ENCODE measurements around the gene PDE6B.
"Not testable (repeated sequence)": the region's sequence is repeated elsewhere in the genome, so short reads cannot be mapped to it uniquely, and the experiment has no call there.

Gene PDE6B

DNA sequence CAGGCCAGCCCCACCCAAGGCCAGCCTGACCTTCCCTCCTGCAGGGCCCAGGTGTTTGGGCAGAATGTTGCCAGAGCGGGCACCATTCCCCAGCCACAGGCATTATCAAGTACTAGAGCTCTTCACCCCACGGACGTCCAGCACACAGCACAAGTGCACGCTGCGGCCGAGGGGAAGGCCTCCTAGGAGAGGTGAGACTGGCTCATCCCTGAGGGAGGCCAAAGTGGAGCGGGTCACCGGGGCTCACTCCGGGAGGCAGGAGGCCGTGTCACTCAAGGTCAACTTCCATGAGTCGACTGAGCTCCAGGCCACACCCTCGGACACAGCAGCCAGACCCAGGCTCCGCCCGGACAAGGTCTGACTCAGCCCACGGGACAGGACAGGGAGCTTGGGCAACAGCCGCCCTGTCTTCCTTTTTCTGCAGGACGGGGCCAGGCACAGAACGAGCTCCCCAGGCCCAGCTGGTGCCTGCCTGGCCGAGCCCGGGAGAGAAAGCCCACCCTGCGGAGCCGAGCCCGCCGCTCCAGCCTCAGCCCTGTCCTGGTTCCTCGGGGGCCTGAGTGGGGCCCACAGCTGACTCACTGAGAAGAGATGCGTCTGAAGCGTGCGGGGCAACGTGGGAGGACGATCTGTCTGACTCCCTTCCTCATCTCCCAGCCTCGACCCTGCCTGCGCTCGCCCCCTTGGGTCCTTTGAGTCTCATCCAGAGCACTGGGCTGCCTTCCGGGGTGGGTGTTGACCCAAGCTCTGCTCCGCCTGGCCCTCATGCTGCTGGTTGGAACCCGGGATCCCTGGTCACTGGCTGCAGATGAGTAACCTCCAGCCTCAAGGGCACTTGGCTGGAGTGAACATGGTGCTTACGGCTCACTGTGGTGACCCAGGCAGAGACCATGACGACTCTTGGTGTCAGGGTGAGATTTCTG, 61.9 kb downstream of the PDE6B start:
- DNase-seq: peak in 1 of 2 donors; percentile 76

DNA sequence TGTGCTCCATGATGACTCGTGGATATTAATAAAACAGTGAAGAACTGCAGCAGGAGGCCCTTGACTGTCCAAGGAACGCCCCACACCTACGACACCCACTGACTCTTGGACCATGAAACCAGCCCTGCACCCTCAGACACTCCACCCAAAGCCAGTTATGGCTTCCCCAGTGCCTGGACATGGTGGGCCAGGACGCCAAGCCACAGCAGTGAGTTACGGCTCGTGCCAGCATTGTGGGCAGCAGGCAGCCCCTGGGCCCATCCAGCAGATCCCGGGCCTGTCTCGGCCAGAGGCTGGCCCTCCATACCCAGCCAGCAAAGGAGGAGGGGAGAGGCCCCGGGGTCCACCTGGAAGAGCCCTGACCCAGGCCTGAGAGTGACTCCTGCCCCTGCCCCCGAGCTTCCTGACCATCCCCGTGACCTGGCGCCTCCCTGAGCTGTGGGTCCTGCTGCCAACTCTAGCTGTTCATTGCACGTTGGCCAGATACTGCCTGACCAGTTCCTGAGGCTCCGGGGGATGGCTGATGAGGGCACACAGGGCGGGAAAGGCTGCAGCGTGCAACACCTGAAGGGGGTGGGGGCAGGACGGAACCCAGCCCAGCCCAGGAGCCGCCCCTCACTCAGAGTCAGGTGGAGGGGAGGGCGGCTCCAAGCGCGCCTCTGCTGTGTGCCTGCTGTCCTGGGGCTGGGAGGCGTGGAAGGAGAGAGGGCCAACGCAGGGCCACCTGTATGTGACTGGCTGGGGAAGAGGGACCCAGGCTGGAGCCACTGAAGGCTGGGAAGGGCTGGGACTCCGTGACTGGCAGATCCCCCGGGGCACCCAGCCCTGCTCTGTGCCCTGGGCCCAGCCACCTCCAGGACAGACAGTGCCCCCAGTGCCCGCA, 62.8 kb downstream of the PDE6B start:
- no peak for DNase-seq

DNA sequence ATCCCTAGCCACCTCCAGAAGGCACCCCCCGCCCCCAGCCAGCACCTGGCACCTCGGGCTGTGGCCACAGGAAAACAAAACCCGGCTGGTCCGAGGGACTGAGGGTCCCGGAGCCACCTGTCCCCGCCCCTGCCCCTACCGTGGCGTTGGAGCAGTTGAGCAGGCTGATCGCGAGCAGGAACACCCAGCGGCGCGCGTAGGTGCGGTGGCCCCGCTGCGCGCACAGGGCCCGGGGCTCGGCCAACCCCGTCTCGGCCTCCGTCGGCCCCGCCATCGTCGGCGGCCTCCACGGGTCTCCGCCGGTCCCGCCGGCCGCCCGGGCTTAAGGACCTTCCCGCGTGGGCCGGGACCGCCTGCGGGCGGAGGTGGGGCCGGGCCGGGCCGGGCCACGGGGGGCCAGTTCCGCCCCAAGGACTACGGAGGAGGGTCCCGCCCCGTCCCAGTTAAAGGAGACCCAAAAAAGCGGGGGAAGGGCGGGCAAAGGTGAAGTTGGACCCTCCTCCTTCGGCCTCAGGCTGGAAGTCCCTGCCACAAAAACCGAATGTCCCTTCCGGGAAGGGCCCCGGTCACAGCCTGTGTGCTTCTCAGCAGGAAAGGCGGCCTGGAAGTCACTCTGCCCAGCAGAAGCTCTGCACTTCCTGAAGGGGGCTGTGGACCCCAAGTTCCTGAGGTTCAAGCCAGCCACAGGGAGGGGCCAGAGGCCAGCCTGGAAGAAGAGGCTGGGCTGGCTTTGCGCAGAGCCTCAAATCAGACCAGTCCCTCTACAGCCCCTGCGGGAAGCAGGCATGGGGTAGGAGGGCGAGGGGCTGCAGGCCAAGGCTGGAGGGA, 63.7 kb downstream of the PDE6B start, which contains the start of gene SLC49A3:
TSS of gene SLC49A3 (minus strand) at position 298 of the 828 bp plus-strand sequence. CDS start at position 274, 24 bp downstream.
- DNase-seq: no peak

DNA sequence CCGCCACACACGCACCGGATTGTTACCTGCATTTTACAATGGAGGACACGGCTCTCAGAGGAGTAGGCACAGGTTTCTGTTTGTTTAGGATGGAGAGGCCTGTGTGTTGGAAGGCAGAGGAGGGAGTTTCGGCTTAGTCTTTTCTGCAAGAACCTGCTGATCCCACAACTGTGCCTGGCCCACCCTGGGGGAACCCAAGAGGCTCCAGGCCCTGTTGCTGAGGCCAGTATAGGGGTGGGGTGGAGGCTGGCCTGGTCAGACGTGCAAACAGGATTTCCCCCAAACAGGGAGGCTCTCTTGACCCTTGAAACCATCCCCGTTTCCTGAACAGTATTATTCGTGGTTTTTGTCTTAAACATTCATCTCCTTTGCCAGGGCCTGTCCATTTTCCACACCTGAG, 64.3 kb downstream of the PDE6B start:
- DNase-seq: no peak

DNA sequence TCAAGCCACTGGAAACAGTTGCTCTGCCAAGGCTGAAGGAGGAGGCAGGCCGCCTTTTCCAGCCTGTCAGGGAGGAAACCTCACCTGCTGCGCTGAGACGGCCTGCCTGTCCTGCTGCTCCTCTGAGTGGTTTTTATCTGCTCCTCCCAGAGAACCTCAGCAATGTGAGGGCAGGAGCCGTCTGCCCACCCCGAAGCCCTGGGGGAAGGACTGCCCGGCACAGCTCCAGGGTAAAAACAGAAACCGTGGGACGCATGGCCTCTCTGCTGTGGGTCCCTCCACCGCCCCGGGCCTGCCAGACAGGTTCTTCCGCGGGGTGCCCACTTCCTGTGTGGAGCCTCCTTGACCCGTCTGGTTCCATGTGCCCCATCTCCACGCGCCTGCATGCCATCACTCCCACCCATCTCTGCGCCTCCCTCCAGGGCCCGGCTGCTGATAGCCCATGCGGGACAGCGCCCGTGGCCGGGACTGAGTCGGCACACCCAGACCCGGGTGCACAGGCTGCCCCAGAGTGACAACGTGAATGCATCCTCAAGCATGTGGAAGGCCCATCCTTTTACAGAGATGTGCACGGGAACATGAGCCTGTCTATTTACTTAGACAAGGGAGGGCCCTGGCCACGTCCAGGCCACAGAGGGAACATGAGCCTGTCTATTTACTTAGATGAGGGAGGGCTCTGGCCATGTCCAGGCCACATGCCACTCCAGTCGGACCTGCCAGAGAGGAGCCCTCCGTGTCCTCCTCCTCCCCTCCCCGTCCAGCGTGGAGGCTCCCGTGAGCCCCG, 67.6 kb downstream of the PDE6B start:
- DNase-seq: no peak

DNA sequence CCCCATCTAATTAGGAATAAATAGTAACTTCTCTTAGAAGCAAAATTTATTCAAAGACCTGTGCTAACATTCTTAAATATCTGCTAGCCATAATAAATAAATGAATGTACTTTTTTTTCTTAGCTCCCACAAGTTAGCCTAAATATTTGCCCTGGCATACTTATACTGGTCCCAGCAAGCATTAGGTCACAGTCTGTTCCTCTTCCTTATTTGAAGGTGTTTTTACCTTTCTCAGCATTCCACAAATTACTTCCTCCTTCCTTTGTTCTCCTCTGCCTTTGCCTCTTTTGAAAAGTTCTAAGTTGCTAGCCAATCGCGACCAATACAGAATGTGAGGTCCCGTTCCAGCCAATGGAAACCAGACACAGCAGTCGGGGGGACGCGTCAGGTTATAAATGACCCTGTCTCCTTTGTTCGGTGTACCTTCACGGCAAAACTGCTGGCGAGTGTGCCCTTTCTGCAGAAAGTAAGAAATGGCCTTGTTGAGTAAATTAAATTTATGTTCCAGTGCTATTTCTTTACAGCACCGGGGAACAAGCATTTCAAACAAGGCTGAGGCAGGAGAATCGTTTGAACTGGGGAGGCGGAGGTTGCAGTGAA, 69.1 kb downstream of the PDE6B start:
- DNase-seq: not testable (repeated sequence)

DNA sequence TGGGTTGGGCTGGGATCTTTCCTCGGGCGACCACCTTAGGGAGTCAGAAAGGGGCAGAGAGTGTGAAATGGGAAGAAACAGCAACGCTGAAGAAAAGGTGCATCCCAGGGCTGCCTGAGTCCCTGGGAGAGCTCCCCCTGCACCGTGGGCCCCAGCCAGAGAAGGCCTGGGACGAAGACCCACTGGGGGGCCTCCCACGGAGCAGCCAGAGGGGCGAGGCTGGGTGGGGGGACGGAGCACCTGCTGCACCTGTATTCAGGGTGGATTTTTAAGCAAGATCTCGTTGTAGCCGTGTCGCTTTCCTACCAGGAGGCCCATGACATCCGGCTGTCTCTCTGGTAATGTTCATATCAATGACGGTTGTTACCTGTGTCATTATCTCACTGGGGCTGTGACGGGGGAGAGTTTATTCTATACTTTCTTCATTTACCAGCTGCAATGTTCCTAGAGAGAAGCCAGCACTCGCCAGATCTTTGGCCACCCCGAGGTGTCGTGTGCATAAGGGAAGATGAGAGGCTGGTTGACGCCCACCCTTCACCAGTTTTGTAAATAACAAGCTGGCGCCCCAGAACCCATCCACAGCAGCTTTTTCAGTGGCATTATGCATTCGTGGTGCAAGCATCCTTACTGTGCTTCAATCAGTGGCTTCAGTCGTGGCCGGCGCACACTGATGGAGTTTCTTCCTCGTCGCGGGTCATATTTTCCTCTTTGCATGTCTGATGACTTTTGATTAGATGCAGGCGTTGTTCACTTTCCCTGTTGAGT, 74.6 kb downstream of the PDE6B start:
- no peak for DNase-seq

DNA sequence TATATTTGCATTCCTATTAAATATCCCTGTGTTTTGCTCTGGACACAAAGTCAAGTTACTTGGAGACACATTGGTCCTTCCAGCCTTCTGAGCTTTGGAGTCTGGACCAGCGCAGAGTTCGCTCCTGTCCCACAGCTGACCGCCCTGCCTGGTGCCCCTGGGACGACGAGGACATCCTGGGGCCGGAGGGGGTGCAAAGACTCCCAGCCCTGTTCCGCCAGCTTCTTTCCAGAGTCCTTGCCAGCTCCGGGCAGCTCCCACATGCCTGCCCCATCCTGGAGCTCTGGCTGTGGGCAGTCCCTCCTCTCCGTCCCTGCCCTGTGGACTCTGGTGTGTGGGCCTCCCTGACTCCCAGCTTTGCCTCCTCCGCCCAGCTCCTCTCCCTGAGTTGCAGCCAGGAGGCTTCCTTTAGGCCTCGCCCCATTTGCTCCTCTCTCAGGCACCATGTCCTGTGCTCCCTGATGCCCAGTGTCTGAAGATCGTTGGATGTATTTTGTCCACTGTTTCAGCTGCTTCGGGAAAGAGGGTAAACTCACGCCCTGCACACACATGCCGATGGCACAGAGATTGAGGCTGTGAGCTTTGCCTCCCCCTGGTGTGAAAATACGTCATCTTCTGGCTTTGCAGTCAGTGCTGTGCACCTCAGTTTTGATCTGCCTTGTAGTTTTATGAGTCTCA, 75.4 kb downstream of the PDE6B start:
- no peak for DNase-seq

DNA sequence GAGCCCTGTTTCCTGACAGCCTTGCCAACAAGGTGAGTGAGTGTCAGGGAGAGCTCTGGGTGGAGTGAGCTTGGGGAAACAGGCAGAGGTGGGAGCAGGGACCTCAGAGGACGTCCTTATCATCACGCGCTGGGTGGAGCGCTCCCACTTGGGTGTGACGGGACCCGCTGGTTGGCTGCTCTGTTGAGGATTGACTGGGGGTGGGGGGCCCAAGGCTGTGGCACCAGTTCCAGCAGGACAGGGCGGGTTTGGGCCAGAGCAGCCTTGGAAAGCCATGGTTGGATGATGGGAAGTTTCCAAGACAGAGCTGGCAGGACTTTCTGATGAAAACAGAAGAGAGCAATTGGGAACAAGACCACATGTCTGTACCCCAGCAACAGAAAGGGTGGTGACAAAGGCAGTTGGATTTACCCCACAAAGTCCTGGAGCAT, 77.3 kb downstream of the PDE6B start:
- DNase-seq: no peak

DNA sequence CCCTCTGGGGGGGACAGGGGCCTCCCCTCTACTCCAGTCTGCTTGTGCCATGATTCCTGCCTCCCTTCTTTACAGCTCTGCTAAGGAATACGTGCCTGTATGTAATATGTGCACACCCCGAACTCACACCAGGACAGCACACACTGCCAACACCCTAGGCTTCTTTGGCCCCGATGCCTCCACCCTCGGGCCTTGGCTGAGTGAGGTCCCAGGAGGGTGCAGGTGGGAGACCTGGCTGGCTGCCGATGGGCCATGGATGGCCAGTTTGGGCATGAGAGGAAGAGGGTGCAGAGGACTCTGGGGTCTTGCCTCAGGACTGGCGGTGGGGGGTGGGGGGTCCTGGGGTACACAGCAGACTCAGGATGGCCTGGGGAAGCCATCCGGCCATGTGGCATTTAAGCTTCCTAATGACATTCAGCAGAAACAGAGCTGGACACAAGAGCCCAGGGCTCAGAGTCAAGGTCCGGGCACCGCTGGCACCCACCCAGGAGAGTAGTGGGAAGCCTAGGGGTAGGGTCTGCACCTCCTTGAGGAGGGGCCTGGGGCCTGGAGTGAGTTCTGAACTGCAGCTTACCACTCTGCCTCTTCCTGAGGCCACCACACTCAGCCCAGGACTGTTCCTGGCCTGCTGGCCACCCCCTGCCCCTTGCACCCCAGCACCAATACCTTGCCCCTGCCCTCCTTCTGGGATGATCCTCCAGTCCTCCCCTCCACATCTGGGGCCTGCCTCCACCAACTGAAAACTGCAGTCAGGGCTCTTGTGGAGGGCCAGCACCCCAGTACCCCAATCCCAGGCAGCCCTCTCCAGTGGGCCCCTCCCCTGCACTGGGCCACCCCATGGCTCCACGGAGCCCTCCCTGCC, 78.2 kb downstream of the PDE6B start:
- DNase-seq: no peak

DNA sequence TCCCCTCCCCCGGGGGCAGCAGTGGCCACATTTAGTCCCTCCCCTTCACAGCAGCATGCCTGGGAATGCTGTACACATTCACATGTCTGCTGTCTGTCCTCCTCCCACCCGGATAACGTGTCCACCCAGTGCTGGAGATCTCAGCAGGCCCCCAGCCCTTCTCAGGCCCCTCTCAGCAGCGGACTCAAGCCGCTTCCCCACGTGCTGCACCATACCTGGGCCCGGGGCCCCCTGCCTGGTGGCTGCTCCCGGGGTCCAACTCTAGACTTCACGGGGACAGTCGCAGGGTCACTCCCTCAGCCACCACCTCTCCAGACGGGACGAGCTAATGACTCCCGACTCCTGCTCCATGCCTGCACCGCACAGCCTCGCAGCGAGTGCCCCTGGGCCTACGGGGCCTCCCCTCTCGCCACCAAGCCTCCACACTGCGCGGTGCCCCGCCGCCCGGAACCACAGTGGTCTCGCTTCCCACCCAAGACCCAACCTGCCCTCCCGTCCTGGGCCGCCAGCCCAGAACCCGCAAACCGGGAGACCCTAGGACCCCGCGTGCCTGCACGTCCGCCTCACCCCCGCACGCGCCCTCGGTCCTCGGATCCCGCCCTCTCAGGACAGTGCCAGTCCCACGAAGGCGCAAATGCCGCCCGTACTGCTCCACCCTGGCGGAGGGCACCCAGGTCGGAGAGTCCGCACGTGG, 79.0 kb downstream of the PDE6B start:
- no peak for DNase-seq

DNA sequence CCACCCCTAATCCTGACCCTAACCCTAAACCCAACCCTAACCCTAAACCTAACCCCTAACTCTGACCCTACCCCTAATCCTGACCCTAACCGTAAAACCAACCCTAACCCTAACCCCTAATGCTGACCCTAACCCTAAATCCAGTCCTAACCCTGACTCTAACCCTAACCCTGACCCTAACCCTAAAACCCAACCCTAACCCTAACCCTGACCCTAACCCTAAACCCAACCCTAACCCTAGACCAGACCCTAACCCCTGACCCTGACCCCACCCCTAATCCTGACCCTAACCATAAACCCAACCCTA, 79.6 kb downstream of the PDE6B start:
- no peak for DNase-seq

DNA sequence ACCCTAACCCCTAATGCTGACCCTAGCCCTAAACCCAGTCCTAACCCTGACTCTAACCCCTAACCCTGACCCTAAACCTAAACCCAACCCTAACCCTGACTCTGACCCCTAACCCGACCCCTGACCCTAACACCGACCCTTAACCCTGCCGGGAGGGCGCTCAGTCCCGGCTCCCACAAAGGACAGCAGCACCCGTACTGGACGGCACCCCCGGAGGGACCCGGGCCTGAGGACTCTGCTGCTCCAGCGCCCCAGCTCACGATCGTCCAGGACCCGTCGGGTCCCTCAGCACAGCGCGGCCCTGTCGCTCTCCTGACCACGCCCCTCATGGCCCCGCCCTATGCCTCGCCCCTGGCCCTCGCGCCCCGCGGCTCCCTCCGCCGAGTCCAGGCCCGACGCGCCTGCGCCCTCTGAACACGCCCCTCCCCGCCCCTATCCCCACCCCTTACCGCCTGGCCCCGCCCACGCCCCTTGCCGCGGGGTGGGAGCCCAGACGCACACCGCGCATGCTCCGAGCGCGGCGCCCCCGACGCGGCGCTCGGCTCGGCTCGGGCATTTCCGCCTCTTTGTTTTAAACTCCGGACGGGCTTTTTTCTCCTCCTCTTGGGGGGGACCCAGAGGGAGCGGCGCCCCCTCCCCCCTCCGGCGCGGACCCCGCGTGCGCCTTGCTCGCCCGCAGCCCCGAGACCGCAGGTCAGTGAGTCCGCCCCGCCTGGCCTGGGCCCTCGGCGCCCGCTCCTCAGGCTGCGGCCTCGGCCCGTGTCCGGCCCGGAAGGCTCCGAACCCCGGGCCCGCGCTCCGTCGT, 80.1 kb downstream of the PDE6B start, which contains the start of gene PCGF3:
TSS of gene PCGF3 (plus strand) at position 555 of the 805 bp plus-strand sequence. CDS start 27,849 bp downstream, outside the sequence.
- DNase-seq: peak; percentile 95 to 97

DNA sequence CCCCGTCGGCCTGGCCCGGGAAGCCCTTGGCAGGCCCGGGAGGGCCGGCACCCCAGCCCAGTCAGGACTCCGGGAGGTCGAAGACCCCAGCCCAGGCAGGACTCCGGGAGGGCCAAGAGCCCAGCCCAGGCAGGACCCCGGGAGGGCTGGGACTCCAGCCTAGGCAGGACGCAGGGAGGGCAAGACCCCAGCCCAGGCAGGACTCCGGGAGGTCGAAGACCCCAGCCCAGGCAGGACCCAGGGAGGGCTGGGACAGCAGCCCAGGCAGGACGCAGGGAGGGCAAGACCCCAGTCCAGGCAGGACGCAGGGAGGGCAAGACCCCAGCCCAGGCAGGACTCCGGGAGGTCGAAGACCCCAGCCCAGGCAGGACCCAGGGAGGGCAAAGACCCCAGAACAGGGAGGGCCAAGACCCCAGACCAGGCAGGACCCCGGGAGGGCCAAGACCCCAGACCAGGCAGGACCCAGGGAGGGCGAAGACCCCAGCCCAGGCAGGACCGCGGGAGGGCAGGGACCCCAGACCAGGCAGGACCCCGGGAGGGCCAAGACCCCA, 80.8 kb downstream of the PDE6B start:
- not testable (repeated sequence) for DNase-seq

DNA sequence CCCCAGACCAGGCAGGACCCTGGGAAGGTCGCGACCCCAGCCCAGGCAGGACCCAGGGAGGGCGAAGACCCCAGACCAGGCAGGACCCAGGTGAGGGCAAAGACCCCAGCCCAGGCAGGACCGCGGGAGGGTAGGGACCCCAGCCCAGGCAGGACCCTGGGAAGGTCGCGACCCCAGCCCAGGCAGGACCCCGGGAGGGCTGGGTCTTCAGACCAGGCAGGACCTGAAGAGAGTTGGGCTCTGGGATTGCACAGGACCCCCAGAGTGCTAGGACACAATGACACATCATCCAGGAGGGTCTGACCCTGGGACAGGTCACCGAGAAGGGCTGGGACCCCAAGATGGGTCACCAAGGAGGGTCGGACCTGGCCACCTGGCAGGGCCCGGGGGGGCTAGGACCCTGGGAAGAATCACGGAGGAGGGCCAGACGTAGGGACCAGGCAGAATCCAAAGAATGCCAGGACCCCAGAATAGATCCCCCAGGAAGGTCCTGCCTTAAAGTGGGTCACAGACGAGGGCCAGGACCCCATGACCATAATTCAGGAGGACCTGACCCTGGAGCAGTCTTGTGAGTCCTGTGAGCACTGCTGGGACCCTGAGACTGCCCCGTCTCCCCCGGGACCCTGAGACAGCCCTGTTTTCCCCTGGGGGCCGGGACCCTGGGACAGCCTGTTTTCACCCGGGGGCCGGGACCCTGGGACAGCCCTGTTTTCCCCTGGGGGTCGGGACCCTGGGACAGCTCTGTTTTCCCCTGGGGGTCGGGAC, 81.6 kb downstream of the PDE6B start:
- no peak for DNase-seq

DNA sequence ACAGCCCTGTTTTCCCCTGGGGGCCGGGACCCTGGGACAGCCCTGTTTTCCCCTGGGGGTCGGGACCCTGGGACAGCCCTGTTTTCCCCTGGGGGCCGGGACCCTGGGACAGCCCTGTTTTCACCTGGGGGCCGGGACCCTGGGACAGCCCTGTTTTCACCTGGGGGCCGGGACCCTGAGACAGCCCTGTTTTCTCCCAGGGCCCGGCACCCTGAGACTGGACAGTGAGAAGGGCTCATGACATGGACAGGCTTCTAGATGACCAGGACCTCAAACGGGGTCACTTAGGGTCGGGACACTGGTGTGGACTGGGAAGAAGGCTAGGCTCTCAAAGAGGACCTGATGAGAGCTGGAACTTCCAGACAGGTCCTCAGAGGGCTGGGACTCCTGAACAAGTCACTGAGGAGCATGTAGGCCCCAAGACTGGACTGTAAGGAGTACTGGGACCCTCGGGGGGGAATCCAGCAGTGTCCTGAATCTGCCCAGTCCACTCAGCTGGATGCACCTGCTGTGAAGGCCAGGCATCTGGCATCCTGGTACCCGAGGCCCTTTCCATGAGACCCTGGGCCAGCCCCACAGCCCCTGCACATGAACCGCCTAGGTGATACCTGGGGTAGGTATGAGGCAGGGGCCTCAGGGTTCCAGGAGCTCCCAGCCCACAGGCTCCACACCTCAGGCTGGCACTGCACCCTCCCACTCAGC, 82.7 kb downstream of the PDE6B start:
- no peak for DNase-seq

All from CD4-positive, alpha-beta T cell treated with Interferon alpha-2 for 1 hour (primary cell).